Stimulated activated CD4-positive, alpha-beta T cell treated with anti-CD3 and anti-CD28 coated beads, Interleukin-12 subunit alpha, Interleukin-12 subunit beta, amount 100 ng/mL, for 24 hours (primary cell): Measurements from ENCODE around the gene CADM1.

Experiments
- DNase-seq, 2 experiments: peaks; one replicate each; pipeline ENCODE4 v3.0.0-alpha.2; 2020; ENCODE audit warnings: low read depth in 2 of 2

The CADM1 gene

GRCh38 chr11:115153135-115153534 lies 351.1 kb downstream of the CADM1 start:
- no peak for DNase-seq

GRCh38 chr11:115151010-115151409 lies 353.2 kb downstream of the CADM1 start:
- DNase-seq: no peak

DNA sequence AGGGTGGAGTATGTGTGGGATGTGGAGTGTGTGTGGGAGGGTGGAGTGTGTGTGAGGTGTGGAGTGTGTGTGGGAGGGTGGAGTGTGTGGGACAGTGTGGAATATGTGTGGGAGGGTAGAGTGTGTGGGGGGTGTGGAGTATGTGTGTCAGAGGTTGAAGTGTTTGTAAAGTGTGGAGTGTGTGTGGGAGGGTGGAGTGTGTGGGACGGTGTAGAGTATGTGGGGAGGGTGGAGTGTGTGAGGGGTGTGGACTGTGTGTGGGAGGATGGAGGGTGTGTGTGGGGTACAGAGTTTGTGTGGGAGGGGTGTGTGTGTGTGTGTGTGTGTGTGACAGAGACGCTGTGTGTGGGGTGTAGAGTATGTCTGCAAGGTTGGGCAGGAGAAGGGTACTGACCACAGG lies 355.5 kb downstream of the CADM1 start:
- no peak for DNase-seq

GRCh38 chr11:115148101-115148500 lies 356.1 kb downstream of the CADM1 start:
- no peak for DNase-seq

DNA sequence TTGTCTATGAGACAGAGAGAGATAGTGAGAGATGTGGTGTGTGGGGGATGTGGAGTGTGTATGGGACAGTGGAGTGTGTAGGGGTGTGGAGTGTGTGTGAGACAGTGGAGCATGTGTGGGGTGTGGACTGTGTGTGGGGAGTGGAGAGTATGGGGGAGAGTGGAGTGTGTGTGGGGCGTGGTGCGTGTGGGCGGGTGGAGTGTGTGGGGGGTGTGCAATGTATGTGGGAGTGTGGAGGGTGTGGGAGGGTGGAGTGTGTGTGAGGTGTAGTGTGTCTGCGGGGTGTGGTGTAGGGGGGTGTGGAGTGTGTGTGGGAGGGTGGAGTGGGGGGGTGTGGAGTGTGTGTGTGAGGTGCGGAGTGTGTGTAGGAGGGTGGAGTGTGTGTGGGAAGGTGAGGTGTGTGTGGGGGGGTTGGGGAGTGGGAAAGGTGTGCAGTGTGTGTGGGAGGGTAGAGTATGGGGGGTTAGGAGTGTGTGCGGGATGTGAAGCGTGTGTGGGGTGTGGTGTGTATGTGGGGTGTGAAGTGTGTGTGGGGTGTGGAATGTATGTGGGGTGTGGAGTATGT lies 356.9 kb downstream of the CADM1 start:
- no peak for DNase-seq

- no peak for DNase-seq
These were observed 357.8 kb downstream of the CADM1 start for GRCh38 chr11:115146425-115146824.

DNA sequence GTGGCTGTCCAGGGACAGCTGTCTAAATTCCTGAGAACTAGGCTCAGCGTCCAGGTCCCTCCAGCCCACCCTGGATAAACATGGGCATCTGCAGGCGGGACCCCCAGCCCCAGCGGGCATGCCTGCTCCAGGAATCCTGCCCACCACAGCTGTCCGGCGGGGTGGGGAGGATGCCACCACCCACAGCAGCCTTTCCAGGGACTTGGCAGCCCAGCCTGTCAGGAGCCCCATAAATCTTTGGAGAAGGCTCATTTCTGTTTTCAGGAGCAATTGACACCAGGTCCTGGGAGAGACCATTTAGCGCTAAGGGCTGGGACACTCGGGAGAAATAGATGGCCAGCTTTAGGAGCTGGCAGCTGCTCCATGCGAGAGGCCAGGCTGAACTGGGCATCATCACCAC lies 358.9 kb downstream of the CADM1 start:
- no peak for DNase-seq

DNA sequence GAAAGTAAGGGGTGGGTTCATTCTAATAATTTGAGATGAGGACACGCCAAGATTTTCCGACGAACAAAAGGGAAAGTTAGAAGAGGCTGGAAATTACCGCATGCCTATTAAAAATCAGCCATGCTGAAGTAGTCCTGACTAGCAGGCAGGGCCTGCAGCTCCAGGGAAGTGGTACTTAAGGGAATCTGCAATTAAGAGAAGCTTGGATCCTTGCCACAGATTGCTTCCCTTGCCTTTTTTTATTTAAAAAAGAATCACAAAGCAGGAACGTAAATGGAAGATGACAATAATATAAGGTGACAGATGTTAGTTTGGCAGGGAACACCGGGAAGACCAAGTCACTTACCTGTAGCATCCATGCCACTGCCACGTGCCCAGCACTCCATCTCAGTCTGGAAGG lies 359.3 kb downstream of the CADM1 start:
- DNase-seq: no peak

GRCh38 chr11:115144014-115144413 lies 360.2 kb downstream of the CADM1 start:
- no peak for DNase-seq

GRCh38 chr11:115141231-115142114 lies 362.7 kb downstream of the CADM1 start:
- no peak for DNase-seq

- DNase-seq: no peak
These were observed 368.3 kb downstream of the CADM1 start for GRCh38 chr11:115135936-115136335.

DNA sequence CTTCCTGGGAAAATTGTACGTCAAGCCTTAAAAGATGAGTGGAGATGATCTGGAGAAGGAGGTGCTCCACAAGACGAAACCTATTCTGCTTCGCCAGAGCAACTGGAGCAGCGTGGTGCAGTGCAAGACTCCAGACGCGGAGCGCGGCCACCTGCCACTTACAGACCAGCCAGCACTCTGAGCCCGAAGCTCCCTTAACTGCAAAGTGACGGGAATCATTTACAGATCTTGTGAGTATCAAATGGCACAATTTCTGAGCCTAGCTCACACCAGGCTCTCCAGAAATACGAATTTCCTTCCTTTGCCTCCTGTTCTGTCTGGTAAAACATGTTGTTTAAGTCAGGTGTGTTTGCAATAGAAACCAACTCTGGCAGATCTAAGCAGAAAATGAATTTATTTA lies 369.3 kb downstream of the CADM1 start:
- DNase-seq: no peak

DNA sequence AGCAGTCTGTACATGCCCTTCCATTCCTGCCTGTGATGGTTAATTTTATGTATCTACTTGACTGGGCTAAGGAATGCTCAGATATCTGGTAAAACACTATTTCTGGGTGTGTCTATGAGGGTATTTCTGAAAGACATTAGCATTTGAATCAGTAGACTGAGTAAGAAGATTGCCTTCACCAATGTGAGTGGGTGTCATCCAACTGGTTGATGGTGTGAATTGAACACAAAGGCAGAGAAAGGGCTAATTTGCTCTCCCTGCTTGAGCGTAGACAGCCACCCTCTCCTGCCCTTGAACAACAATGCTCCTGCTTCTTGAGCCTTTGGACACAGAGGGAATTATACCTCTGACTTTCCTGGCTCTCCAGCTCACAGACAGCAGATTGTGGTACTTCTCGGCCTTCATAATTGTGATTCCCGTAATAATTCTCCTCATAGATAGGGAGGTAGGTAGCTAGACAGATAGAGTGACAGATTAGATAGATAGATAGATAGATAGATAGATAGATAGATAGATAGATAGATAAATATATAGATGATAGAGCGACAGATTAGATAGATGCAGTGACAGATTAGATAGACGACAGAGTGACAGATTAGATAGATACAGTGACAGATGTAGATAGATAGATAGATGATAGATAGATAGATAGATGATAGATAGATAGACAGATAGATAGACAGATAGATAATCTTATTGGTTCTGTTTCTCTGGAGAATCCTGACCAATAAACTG lies 370.6 kb downstream of the CADM1 start:
- DNase-seq: no peak

- no peak for DNase-seq
These were observed 371.6 kb downstream of the CADM1 start for GRCh38 chr11:115132436-115133228.

DNA sequence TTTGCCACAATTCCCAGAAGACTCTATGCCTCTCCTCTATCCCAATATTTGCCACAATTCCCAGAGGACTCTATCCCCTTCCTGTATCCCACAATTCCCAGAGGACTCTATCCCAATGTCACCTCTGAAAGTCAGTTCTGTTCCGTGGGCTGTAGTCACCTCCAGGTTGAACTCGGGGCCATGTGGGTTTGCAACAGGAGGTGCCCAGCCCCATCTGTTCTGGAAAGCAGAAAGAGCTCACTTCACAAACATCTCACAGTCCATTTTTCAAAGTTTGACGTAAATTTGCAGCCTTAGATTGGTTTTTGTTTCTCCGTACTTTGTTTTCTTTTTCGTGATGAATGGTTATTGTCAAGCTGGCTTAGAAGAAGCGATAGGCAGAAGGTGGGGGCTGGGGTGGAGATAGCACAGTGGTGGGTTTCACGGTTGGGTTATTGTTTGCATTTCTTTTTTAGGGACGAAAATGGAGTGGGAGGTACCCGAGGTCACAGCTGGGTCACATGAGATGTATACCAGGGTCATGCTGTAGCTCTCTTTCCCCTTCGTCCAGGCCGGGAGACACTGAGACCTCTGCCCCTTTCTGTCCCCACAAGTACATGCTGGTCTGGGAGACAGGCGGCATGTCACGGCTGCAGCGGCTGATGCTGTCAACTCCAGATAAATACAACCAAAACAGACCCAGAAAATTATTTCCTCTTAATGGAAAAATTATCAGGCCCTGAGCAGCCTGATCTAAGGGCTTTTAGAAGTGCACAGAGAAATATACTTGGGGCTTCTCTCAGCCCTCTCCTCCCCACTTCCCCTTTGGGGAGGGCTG lies 374.5 kb downstream of the CADM1 start:
- DNase-seq: no peak

GRCh38 chr11:115128226-115128625 lies 376.0 kb downstream of the CADM1 start:
- DNase-seq: no peak

DNA sequence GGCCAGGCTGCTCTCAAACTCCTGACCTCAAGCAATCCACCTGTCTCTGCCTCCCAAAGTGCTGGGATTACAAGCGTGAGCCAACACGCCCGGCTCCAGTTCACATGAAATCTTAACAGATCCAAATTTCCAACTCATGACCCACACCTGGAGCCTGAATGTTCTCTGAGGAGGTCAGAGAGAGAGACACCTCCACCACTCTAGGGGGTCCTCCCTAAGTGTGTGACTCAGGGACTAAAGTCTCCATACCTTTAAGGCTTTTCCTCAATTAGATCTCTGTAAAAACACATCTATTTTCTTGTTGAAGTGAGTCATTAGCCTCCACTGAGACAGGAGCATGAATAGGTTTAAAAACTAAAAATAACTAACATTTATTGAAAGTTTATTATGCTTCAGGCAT lies 376.4 kb downstream of the CADM1 start:
- no peak for DNase-seq

DNA sequence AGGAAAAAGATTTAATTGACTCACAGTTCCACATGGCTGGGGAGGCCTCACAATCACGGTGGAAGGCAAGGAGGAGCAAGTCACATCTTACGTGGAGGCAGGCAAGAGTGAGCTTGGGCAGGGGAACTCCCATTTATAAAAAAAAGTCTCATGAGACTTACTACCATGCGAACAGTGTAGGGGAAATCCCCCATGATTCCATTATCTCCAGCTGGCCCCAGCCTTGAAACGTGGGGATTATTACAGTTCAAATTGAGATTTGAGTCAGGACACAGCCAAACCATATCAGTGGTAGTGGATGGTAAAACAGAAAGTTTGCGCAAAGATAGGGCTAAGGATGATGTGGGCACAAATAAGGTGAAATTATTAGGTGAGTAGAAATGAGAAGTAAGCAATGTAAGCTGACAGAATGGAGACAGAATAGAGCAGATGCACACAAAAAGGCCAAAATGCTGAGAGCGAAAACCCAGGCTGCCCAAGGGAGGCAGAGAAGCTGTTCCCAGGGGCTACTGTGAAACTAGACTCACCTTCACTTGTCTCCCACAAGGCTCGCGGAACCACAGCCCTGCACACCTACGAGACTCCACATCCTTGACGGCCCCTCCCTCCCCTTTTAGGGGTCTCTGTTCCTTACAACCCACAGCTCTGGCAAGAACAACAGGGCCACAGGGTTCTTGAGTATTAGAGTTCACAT lies 377.6 kb downstream of the CADM1 start:
- no peak for DNase-seq

DNA sequence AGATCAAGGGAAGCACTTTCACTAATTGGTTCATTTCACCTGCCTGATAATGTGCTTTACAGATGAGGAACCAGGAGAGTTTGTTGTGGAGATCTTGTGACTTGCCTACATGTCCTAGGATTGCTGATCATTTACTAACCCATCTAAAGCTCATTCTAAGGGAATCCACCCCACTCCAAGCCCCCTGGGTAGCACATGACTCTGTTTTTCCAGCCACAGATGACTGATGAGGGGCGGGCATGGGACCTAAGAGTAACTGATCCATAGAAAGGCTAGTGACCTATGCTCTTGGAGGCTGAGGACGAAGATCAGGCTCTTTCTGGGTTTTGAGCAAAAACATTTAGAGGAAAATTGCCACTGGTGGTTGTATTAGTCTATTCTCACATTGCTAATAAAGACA lies 378.1 kb downstream of the CADM1 start:
- DNase-seq: no peak

- no peak for DNase-seq
These were observed 379.4 kb downstream of the CADM1 start for GRCh38 chr11:115124786-115125185.

DNA sequence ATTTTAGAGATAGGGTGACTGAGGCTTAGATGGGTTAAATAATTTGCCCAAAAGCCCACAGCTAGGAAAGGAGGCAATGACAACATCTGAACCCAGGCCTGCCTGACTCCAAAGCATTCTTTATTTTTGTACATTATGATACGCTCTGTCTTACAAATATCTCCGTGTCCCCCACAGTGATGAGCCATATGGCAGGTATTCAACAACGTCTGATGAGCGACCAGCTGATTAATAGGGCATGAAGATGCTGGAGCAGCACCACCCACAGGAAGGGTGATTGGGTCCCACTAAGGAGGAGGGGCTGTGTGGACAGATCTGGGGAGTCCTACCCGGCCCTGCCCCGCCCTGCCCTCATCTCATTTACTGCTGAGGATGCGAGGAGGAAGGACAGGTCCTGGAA lies 380.6 kb downstream of the CADM1 start:
- no peak for DNase-seq
